T-helper 22 cell (primary cell): Measurements from ENCODE around the gene EIF3L.
A peak's percentile ranks its signal among the peaks of the same experiment; 100 is the strongest.
"Not testable (repeated sequence)": the region's sequence is repeated elsewhere in the genome, so short reads cannot be mapped to it uniquely, and the experiment has no call there.

Experiments used
- DNase-seq: peaks from one replicate; pipeline ENCODE4 v3.0.0-alpha.2; 2020; ENCODE audit warnings: low read depth

EIF3L gene

DNA sequence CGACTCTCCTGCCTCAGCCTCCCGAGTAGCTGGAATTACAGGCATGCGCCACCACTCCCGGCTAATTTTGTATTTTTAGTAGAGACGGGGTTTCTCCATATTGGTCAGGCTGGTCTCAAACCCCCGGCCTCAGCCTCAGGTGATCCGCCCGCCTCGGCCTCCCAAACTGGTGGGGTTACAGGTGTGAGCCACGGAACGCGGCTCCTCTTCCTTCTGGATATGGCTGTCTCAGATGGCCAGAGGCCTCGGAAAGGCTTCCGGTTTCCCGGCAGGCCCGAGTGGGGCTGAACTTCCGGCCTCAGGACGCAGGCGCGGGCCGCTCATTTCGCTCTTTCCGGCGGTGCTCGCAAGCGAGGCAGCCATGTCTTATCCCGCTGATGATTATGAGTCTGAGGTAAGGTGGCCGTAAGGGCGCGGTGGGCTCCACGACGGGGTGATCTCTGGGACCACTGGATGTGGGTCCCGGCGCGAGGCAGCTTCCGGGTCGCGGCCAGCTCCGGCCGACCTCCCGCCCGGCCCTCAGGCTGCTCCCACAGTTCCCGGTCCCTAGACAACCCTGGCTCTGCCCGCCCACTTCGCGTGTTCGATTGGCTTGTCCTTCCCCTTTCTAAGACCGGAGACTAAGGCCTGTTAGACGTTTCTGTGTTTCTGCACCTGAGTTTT is at the start of gene EIF3L:
Gene EIF3L (plus strand): TSS at position 331 of the 663 bp plus-strand sequence. CDS start 31 bp downstream, at position 362.
- DNase-seq = peak; percentile 78

DNA sequence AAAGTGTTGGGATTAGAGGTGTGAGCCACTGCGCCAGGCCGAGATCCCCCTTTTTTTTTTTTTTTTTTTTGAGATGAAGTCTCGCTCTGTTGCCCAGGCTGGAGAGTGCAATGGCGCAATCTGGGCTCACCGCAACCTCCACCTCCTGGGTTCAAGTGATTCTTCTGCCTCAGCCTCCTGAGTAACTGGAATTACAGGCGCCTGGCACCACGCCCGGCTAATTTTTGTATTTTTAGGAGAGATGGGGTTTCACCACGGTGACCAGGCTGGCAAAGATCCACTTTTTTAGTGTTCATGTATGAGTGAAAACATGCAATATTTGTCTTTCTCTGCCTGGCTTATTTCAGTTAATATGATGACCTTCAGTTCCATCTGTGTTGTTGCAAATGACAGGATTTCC is 49.2 kb upstream of the EIF3L start:
- not testable (repeated sequence) for DNase-seq

DNA sequence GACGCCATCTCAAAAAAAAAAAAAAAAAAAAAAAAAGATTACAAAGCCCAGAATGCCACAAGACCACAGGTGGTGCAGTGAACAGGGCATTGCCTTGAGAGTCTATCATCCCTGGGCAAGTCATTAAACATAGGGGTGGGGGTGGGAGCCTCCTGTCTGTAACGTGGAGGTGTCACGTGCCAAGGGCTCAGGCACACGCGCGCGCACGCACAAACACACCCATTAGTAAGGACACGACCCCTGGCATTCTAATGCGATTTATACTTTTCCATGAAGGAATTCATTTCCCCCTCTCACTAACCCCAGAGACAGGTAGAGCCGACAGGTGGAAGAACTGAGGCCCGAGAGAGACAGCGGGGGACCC is 47.3 kb upstream of the EIF3L start:
- no peak for DNase-seq

DNA sequence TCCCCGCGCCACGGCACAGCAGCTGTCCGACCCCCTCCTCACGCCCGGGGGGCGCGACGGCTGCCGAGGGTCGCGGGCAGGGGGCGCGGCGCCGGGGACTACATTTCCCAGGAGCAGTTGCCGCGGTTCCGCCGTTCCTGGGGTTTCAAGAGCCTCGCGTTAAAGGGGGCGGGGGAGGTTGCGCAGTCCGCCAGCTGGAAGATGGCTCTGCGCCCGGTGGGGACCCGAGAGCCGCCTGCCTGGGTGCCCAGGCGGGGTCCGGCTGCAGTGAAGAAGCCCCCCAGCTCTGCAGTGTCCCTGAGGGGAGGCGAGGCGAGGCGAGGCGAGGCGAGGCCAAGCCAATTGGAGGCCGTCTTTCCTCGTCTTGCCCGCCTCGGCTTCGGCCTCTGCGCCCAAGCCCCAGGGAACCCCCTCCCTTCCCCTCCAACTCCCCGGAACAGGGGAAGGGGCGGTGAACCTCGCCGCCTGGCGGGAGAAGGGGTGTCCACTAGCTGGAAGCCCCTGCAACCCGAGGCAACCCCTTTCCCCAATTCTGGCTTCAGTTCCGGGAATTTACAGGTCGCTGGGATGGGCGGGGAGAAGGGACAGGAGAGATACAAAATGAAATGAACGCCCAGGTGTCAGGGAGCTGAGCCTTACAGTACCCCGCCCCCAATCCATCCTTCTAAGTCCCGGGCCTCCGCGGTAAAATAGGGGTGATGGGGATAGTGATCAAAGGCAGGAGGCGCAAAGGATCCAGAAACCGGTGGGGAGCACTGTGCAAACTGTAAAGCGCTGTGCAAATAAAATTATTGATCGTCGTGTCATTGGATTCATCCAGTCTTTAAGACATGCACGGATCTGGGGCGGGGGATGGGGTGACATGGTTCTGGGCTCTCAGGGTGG is 46.7 kb upstream of the EIF3L start:
- no peak for DNase-seq

- DNase-seq = no peak
Observed at GRCh38 chr22:37803195-37803638, 46.0 kb upstream of the EIF3L start.

GRCh38 chr22:37803639-37804351 is 45.4 kb upstream of the EIF3L start:
- DNase-seq = no peak

DNA sequence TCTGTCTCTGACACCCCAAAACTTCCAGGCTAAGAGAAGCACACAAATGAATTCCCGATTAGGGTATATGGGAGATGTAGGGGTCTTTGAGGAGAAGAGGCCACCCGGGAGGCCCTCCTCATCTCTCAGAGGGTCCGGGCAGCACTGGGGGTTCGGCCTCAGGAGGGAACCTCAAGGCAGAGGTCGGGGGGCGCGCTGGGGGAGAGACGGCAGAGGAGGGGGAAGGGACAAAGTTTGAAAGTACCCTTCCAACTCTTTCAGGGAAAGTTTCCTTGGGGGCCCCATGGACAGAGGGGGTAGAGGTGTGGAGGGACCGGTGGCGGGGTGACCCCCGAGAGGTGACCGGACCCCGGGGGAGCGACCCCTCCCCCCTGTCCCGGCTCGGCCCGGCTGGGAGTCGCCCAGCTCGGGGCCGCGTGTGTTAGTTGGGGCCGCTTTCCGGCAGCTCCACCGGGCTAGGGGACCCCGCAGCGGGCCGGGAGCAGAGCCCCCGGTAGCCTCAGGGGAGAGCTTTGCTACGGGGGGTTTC is 44.8 kb upstream of the EIF3L start:
- no peak for DNase-seq

GRCh38 chr22:37804881-37805809 is 44.1 kb upstream of the EIF3L start:
- peak; percentile 24 for DNase-seq

DNA sequence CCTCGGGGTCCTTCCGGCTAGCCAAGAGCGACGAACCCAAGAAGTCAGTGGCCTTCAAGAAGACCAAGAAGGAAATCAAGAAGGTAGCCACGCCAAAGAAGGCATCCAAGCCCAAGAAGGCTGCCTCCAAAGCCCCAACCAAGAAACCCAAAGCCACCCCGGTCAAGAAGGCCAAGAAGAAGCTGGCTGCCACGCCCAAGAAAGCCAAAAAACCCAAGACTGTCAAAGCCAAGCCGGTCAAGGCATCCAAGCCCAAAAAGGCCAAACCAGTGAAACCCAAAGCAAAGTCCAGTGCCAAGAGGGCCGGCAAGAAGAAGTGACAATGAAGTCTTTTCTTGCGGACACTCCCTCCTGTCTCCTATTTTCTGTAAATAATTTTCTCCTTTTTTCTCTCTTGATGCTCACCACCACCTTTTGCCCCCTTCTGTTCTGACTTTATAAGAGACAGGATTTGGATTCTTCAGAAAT is 43.4 kb upstream of the EIF3L start:
- DNase-seq = no peak

GRCh38 chr22:37806409-37807333 is 42.5 kb upstream of the EIF3L start:
- DNase-seq = no peak

GRCh38 chr22:37807410-37808293 is 41.6 kb upstream of the EIF3L start, which contains the start of gene GCAT:
GCAT (plus strand) TSS chr22:37807934; CDS start chr22:37807968, 34 bp downstream.
- peak; percentile 69 for DNase-seq

DNA sequence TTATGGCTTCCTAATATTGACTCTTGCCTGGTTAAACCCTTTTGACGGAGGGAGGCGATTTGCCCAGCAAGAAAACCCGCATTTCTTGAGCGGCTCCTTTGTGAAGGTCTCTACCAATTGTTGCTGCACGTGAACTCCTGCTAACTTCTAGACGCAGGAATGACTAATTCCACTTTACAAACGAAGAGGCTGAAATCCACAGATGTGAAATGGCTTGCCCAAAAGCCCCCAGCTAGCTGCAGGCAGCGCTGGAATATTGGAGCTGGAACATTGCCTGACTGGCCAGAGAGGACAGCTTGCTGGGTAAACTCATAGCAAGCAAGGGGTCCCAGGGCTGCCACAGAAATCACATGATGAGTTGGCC is 40.9 kb upstream of the EIF3L start:
- no peak for DNase-seq

DNA sequence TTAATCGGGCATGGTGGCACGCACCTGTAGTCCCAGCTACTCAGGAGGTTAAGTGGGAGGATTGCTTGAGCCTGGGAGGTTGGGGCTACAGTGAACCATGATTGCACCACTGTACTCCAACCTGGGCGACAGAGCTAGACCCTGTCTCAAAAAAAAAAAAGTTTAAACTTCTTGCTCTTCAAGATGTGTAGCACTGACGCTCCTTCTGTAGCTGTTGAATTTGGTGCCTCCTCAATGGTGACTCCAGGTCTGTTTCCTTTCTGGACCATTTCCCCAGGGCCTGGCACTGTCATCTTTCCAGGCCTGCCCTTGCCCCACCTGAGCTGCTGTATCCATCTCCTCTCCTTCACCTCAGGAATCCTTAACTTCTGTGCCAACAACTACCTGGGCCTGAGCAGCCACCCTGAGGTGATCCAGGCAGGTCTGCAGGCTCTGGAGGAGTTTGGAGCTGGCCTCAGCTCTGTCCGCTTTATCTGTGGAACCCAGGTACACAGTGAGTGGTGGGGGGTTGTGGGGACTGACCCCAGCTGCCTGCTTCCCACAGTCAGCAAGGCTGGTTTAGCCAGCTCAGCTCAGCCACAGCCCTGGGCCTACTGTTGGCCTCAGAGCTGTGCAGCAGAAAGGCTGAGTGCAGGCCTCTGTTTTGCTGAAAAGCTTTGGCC is 39.4 kb upstream of the EIF3L start:
- DNase-seq = no peak

DNA sequence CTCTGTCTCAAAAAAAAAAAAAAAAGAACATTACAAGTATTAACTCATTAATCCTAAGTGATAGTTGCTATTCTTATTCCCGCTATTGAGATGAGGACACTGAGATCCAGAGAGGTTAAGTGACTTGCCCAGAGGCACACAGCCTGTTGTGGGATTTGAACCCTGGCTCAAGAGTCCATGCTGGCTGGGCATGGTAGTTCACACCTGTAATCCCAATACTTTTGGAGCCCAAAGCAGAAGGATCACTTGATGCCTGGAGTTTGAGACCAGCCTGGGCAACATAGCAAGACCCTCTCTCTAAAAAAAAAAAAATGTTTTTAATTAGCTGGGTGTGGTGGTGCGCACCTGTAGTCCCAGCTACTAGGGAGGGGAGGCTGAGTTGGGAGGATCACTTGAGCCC is 37.4 kb upstream of the EIF3L start:
- DNase-seq = no peak

DNA sequence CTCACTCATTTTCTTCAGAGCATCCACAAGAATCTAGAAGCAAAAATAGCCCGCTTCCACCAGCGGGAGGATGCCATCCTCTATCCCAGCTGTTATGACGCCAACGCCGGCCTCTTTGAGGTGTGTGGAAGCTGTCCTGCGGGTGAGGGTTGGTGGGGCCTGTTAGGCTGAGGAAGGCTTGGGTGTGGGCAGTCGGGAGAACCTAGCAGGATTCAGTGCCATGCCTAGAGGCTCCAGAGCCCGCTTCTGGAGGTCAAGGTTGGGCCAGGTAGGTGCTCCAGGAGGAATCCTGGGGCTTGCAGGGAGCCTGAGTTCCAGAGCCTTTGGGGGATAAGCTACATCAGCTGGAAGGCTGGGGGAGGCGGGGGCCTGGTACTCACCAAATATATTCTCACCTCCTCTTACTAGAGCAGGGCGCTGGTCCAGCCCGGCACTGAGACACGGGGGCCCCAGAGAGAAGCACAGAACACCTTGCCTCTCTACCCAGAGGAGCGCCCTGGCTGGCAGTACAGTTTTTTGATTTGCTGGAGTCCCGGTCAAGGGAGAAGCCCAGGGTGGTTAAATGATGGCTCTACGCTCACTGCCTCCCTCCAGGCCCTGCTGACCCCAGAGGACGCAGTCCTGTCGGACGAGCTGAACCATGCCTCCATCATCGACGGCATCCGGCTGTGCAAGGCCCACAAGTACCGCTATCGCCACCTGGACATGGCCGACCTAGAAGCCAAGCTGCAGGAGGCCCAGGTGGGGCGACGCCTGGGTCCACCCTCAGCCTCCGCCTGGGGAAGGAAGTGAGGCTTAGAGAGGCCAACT is 36.1 kb upstream of the EIF3L start:
- no peak for DNase-seq

- DNase-seq = no peak
Observed at GRCh38 chr22:37815593-37815992, 33.6 kb upstream of the EIF3L start.

- no peak for DNase-seq
Observed at GRCh38 chr22:37816543-37817180, 32.6 kb upstream of the EIF3L start.
